ENCODE results near the gene ACOXL. TPM values are rescaled to one million over a fixed set of nuclear protein-coding genes. Genes with fewer than 3 reads are reported as not detected.
A peak's percentile ranks its signal among the peaks of the same experiment; 100 is the strongest.

ACOXL gene
- total and polyA plus RNA-seq, 9 of the 15 experiments (the other 6 are each of a cell fraction or from before 2014, with no cell fraction given): 0.31 to 0.56 TPM; not detected in 7

- no peak for TF ChIP-seq BCLAF1 (IDR thresholded peaks at IDR 0.05; ENCODE audit: borderline replicate concordance in 1 of 2, control insufficient read depth in 1 of 2, low read depth in 2 of 2, low read length in 1 of 2)
- peak; percentile 78 for TF ChIP-seq ARHGAP35 (IDR thresholded peaks at IDR 0.05; ENCODE audit: partially characterized antibody)
- TF ChIP-seq PBX2 (CRISPR knock-in tag; IDR thresholded peaks at IDR 0.05; ENCODE audit: low read depth): no peak
- peak; percentile 58 for TF ChIP-seq PBX2 (tag; conservative IDR thresholded peaks at IDR 0.05; ENCODE audit: low read depth)
- no peak for TF ChIP-seq ETV1 (tag; conservative IDR thresholded peaks at IDR 0.05; ENCODE audit: low read depth)
- TF ChIP-seq FOSL1 (tag; conservative IDR thresholded peaks at IDR 0.05): no peak
- TF ChIP-seq WHSC1 (IDR thresholded peaks at IDR 0.05; ENCODE audit: low read length): no peak
- TF ChIP-seq HMGXB4 (CRISPR knock-in tag; IDR thresholded peaks at IDR 0.05): no peak
- peak; percentile 54; the same call in 1 of the 2 replicates for TF ChIP-seq PKNOX1 (IDR thresholded peaks at IDR 0.05)
- no peak for TF ChIP-seq FOXP4 (CRISPR knock-in tag; IDR thresholded peaks at IDR 0.05; ENCODE audit: borderline replicate concordance)
- no peak for TF ChIP-seq HOMEZ (CRISPR knock-in tag; IDR thresholded peaks at IDR 0.05)
- TF ChIP-seq BCOR (IDR thresholded peaks at IDR 0.05): no peak
- no peak for TF ChIP-seq ZZZ3 (IDR thresholded peaks at IDR 0.05)
Measured at GRCh38 chr2:110810404-110810803, 78.0 kb downstream of the ACOXL start (continued).

Data from K562 (cell line).